Measurements from ENCODE around the gene PCBP3. TPM values are rescaled to one million over a fixed set of nuclear protein-coding genes. Genes with fewer than 3 reads are reported as not detected.

Gene PCBP3
- total and polyA plus RNA-seq, 4 donors = 14.3 to 30.0 (median 22.5) TPM

GRCh38 chr21:45909238-45909988 is 265.9 kb downstream of the PCBP3 start:
- Histone ChIP-seq H3K4me3 (ENCODE audit: low read depth, low read length) (no peak overlapping the region), H3K27ac (ENCODE audit: low read depth, low read length) (no peak overlapping the region), H3K4me1 (ENCODE audit: control insufficient read depth, insufficient read depth, low read length) (peaks cover 50% of the 10 kb centered on the region), H3K9me3 (ENCODE audit: control insufficient read depth, insufficient read depth, low read length) (no peaks in the 10 kb centered on the region), H3K36me3 (ENCODE audit: control insufficient read depth, insufficient read depth, low read length) (peaks cover 30% of the 10 kb centered on the region), H3K27me3 (ENCODE audit: control insufficient read depth, insufficient read depth, low read length) (no peaks in the 10 kb centered on the region)
- 61% methylated on average over 11 of the region's 23 CpGs for WGBS (ENCODE audit: insufficient coverage)
- peak in 1 of 6 donors; percentile 41 for DNase-seq (ENCODE audit: low read depth in 4 of 6, low spot score in 6 of 6)

GRCh38 chr21:45910155-45910547 is 266.6 kb downstream of the PCBP3 start:
- DNase-seq (ENCODE audit: low read depth in 4 of 6, low spot score in 6 of 6) = no peak
- peaks cover 50% of the 10 kb centered on the region for H3K4me1 ChIP-seq (ENCODE audit: control insufficient read depth, insufficient read depth, low read length)
- H3K36me3 ChIP-seq (ENCODE audit: control insufficient read depth, insufficient read depth, low read length) = peaks cover 31% of the 10 kb centered on the region
- H3K9me3 ChIP-seq (ENCODE audit: control insufficient read depth, insufficient read depth, low read length) = no peaks in the 10 kb centered on the region
- H3K4me3 ChIP-seq (ENCODE audit: low read depth, low read length) = no peak overlapping the region
- 51% methylated on average over 2 of the region's 5 CpGs for WGBS (ENCODE audit: insufficient coverage)
- peak overlapping the region; percentile 57 for H3K27ac ChIP-seq (ENCODE audit: low read depth, low read length)
- H3K27me3 ChIP-seq (ENCODE audit: control insufficient read depth, insufficient read depth, low read length) = no peaks in the 10 kb centered on the region

- no peak overlapping the region for H3K4me3 ChIP-seq (ENCODE audit: low read depth, low read length)
- no peaks in the 10 kb centered on the region for H3K27me3 ChIP-seq (ENCODE audit: control insufficient read depth, insufficient read depth, low read length)
- peaks cover 50% of the 10 kb centered on the region for H3K4me1 ChIP-seq (ENCODE audit: control insufficient read depth, insufficient read depth, low read length)
- peak in 4 of 6 donors; percentile 36 to 84 (median 67) for DNase-seq (ENCODE audit: low read depth in 4 of 6, low spot score in 6 of 6)
- peaks cover 31% of the 10 kb centered on the region for H3K36me3 ChIP-seq (ENCODE audit: control insufficient read depth, insufficient read depth, low read length)
- WGBS (ENCODE audit: insufficient coverage) = 69% methylated on average over 27 of the region's 28 CpGs
- peak overlapping the region; percentile 57 for H3K27ac ChIP-seq (ENCODE audit: low read depth, low read length)
- H3K9me3 ChIP-seq (ENCODE audit: control insufficient read depth, insufficient read depth, low read length) = no peaks in the 10 kb centered on the region
Observed at GRCh38 chr21:45910548-45911221, 267.2 kb downstream of the PCBP3 start.

- WGBS (ENCODE audit: insufficient coverage) = 94% methylated on average over 14 of the region's 15 CpGs
- no peak overlapping the region for H3K4me3 ChIP-seq (ENCODE audit: low read depth, low read length)
- H3K27ac ChIP-seq (ENCODE audit: low read depth, low read length) = no peak overlapping the region
- peaks cover 50% of the 10 kb centered on the region for H3K4me1 ChIP-seq (ENCODE audit: control insufficient read depth, insufficient read depth, low read length)
- H3K9me3 ChIP-seq (ENCODE audit: control insufficient read depth, insufficient read depth, low read length) = no peaks in the 10 kb centered on the region
- H3K36me3 ChIP-seq (ENCODE audit: control insufficient read depth, insufficient read depth, low read length) = peaks cover 28% of the 10 kb centered on the region
- H3K27me3 ChIP-seq (ENCODE audit: control insufficient read depth, insufficient read depth, low read length) = no peaks in the 10 kb centered on the region
- DNase-seq (ENCODE audit: low read depth in 4 of 6, low spot score in 6 of 6) = no peak
Observed at GRCh38 chr21:45911806-45912325, 268.3 kb downstream of the PCBP3 start.

- peak in 1 of 6 donors; percentile 75 for DNase-seq (ENCODE audit: low read depth in 4 of 6, low spot score in 6 of 6)
- H3K27ac ChIP-seq (ENCODE audit: low read depth, low read length) = no peak overlapping the region
- H3K36me3 ChIP-seq (ENCODE audit: control insufficient read depth, insufficient read depth, low read length) = peaks cover 28% of the 10 kb centered on the region
- no peak overlapping the region for H3K4me3 ChIP-seq (ENCODE audit: low read depth, low read length)
- H3K27me3 ChIP-seq (ENCODE audit: control insufficient read depth, insufficient read depth, low read length) = no peaks in the 10 kb centered on the region
- peaks cover 46% of the 10 kb centered on the region for H3K4me1 ChIP-seq (ENCODE audit: control insufficient read depth, insufficient read depth, low read length)
- 69% methylated on average over 12 of the region's 16 CpGs for WGBS (ENCODE audit: insufficient coverage)
- H3K9me3 ChIP-seq (ENCODE audit: control insufficient read depth, insufficient read depth, low read length) = no peaks in the 10 kb centered on the region
Observed at GRCh38 chr21:45912611-45913417, 269.3 kb downstream of the PCBP3 start.

- Histone ChIP-seq H3K27me3 (ENCODE audit: control insufficient read depth, insufficient read depth, low read length) (no peaks in the 10 kb centered on the region), H3K4me3 (ENCODE audit: low read depth, low read length) (no peak overlapping the region), H3K9me3 (ENCODE audit: control insufficient read depth, insufficient read depth, low read length) (no peaks in the 10 kb centered on the region), H3K4me1 (ENCODE audit: control insufficient read depth, insufficient read depth, low read length) (peaks cover 41% of the 10 kb centered on the region), H3K36me3 (ENCODE audit: control insufficient read depth, insufficient read depth, low read length) (peaks cover 27% of the 10 kb centered on the region), H3K27ac (ENCODE audit: low read depth, low read length) (no peak overlapping the region)
- no peak for DNase-seq (ENCODE audit: low read depth in 4 of 6, low spot score in 6 of 6)
- WGBS (ENCODE audit: insufficient coverage) = 59% methylated on average over 10 of the region's 10 CpGs
Observed at GRCh38 chr21:45913418-45913765, 269.9 kb downstream of the PCBP3 start.

GRCh38 chr21:45913886-45914285 is 270.4 kb downstream of the PCBP3 start:
- no peak overlapping the region for H3K4me3 ChIP-seq (ENCODE audit: low read depth, low read length)
- peaks cover 24% of the 10 kb centered on the region for H3K36me3 ChIP-seq (ENCODE audit: control insufficient read depth, insufficient read depth, low read length)
- peaks cover 36% of the 10 kb centered on the region for H3K4me1 ChIP-seq (ENCODE audit: control insufficient read depth, insufficient read depth, low read length)
- DNase-seq (ENCODE audit: low read depth in 4 of 6, low spot score in 6 of 6) = no peak
- 89% methylated on average over 21 of the region's 22 CpGs for WGBS (ENCODE audit: insufficient coverage)
- H3K9me3 ChIP-seq (ENCODE audit: control insufficient read depth, insufficient read depth, low read length) = no peaks in the 10 kb centered on the region
- no peak overlapping the region for H3K27ac ChIP-seq (ENCODE audit: low read depth, low read length)
- H3K27me3 ChIP-seq (ENCODE audit: control insufficient read depth, insufficient read depth, low read length) = no peaks in the 10 kb centered on the region

GRCh38 chr21:45914321-45914845 is 270.9 kb downstream of the PCBP3 start:
- H3K4me1 ChIP-seq (ENCODE audit: control insufficient read depth, insufficient read depth, low read length) = peaks cover 31% of the 10 kb centered on the region
- H3K27ac ChIP-seq (ENCODE audit: low read depth, low read length) = no peak overlapping the region
- H3K9me3 ChIP-seq (ENCODE audit: control insufficient read depth, insufficient read depth, low read length) = no peaks in the 10 kb centered on the region
- DNase-seq (ENCODE audit: low read depth in 4 of 6, low spot score in 6 of 6) = no peak
- 88% methylated on average over 18 of the region's 22 CpGs for WGBS (ENCODE audit: insufficient coverage)
- H3K36me3 ChIP-seq (ENCODE audit: control insufficient read depth, insufficient read depth, low read length) = peaks cover 23% of the 10 kb centered on the region
- H3K4me3 ChIP-seq (ENCODE audit: low read depth, low read length) = no peak overlapping the region
- no peaks in the 10 kb centered on the region for H3K27me3 ChIP-seq (ENCODE audit: control insufficient read depth, insufficient read depth, low read length)

Data from spinal cord (tissue), 10 donors.